ENCODE measurements around the gene HTR4. TPM values are rescaled to one million over a fixed set of nuclear protein-coding genes. Genes with fewer than 3 reads are reported as not detected.

HTR4 gene
- total and polyA plus RNA-seq, 4 donors: 0.17 to 0.18 TPM; not detected in 2

DNA sequence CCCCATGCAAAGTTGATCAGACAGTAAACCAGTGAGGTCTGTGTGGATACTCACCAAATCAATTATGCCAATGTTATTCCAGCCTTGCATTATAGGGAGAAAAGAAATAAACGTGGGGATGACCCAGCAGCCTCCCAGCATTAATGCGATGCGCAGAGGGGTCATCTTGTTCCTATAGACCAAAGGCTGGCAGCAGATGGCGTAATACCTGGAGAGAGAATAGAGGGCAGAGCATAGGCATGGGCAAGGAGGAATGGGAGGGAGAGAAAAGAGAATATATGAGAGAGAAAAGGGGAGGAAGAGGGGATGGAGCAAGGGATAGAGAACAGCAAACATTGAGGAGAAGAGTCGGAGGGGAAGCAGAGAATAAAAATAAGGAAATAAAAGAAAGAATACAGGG, 131.2 kb downstream of the HTR4 start:
- WGBS, 2 donors: 68 to 71% methylated on average over 5 of the region's 5 CpGs
- Histone ChIP-seq H3K27ac (ENCODE audit: low read depth in 1 of 2, low read length in 1 of 2) (no peak overlapping the region), H3K36me3 (ENCODE audit: control insufficient read depth in 4 of 4, insufficient read depth in 4 of 4, low read length in 4 of 4) (no peaks in the 10 kb centered on the region), H3K4me3 (no peak overlapping the region), H3K4me1 (ENCODE audit: control insufficient read depth in 5 of 5, insufficient read depth in 5 of 5, low read length in 5 of 5) (no peaks in the 10 kb centered on the region), H3K9me3 (ENCODE audit: control insufficient read depth in 4 of 4, insufficient read depth in 3 of 4, low read length in 3 of 4) (peaks cover 0 to 2% (median 0%) of the 10 kb centered on the region in 4 donors), H3K9ac (ENCODE audit: insufficient read depth in 1 of 2, low read length in 2 of 2) (no peak overlapping the region), H3K27me3 (ENCODE audit: control insufficient read depth in 3 of 3, insufficient read depth in 3 of 3, low read length in 2 of 3) (no peaks in the 10 kb centered on the region)
- no peak for ATAC-seq (ENCODE audit: insufficient read depth, low FRiP score)
- DNase-seq: no peak
- TF ChIP-seq, protein P1, sequence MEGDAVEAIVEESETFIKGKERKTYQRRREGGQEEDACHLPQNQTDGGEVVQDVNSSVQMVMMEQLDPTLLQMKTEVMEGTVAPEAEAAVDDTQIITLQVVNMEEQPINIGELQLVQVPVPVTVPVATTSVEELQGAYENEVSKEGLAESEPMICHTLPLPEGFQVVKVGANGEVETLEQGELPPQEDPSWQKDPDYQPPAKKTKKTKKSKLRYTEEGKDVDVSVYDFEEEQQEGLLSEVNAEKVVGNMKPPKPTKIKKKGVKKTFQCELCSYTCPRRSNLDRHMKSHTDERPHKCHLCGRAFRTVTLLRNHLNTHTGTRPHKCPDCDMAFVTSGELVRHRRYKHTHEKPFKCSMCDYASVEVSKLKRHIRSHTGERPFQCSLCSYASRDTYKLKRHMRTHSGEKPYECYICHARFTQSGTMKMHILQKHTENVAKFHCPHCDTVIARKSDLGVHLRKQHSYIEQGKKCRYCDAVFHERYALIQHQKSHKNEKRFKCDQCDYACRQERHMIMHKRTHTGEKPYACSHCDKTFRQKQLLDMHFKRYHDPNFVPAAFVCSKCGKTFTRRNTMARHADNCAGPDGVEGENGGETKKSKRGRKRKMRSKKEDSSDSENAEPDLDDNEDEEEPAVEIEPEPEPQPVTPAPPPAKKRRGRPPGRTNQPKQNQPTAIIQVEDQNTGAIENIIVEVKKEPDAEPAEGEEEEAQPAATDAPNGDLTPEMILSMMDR (IDR thresholded peaks at IDR 0.05; ENCODE audit: control extremely low read depth, extremely low read depth): no peak

DNA sequence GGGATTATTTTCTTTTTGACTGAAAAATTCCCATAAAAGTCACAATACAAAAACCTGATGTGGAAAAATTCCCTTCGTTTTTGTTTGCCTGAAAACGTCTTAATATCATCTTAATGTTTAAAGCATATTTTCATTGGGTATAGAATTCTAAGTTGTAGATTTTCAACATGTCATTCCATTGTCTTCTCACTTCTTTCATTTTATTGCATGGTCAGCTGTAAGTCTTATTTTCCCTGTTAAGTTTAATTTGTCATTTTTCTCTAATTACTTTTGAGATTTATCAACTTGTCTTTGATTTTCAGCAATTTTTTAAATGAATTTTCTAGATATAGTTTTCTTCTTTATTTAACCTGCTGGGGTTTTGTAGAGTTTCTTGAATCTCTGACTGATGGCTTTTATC, 138.9 kb downstream of the HTR4 start:
- no peak overlapping the region for H3K4me3 ChIP-seq
- H3K27me3 ChIP-seq (ENCODE audit: control insufficient read depth in 3 of 3, insufficient read depth in 3 of 3, low read length in 2 of 3): no peaks in the 10 kb centered on the region
- no peak overlapping the region for H3K27ac ChIP-seq (ENCODE audit: low read depth in 1 of 2, low read length in 1 of 2)
- WGBS, 2 donors: 79 to 84% methylated on average over 2 of the region's 2 CpGs
- DNase-seq (no peak), ATAC-seq (ENCODE audit: insufficient read depth, low FRiP score) (no peak)
- H3K9me3 ChIP-seq (ENCODE audit: control insufficient read depth in 4 of 4, insufficient read depth in 3 of 4, low read length in 3 of 4): no peaks in the 10 kb centered on the region
- H3K36me3 ChIP-seq (ENCODE audit: control insufficient read depth in 4 of 4, insufficient read depth in 4 of 4, low read length in 4 of 4): no peaks in the 10 kb centered on the region
- no peaks in the 10 kb centered on the region for H3K4me1 ChIP-seq (ENCODE audit: control insufficient read depth in 5 of 5, insufficient read depth in 5 of 5, low read length in 5 of 5)
- TF ChIP-seq, protein P1 (IDR thresholded peaks at IDR 0.05; ENCODE audit: control extremely low read depth, extremely low read depth): no peak
- no peak overlapping the region for H3K9ac ChIP-seq (ENCODE audit: insufficient read depth in 1 of 2, low read length in 2 of 2)

DNA sequence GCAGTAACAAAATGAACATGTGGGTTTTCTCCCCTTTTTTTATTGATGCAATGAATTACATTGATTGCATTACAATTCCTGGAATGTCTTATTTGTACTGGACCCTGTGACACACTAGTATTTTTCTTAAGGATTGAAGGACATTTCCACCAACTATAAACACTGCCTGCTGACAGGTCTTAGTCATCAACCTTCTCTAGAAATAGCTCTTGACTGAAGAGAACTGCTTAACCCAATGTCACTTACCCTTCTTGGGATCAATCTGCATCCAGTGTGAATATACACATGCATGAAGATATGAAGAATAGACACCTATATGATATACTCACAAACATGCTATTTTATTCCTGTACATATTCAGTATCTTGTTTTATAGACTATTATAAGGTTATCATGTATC, 140.0 kb downstream of the HTR4 start:
- no peak overlapping the region for H3K4me3 ChIP-seq
- no peak for DNase-seq
- H3K27ac ChIP-seq (ENCODE audit: low read depth in 1 of 2, low read length in 1 of 2): no peak overlapping the region
- no peaks in the 10 kb centered on the region for H3K4me1 ChIP-seq (ENCODE audit: control insufficient read depth in 5 of 5, insufficient read depth in 5 of 5, low read length in 5 of 5)
- no peak overlapping the region for H3K9ac ChIP-seq (ENCODE audit: insufficient read depth in 1 of 2, low read length in 2 of 2)
- H3K27me3 ChIP-seq (ENCODE audit: control insufficient read depth in 3 of 3, insufficient read depth in 3 of 3, low read length in 2 of 3): peaks cover 0 to 3% (median 0%) of the 10 kb centered on the region in 3 donors
- TF ChIP-seq, protein P1 (IDR thresholded peaks at IDR 0.05; ENCODE audit: control extremely low read depth, extremely low read depth): no peak
- no peak for ATAC-seq (ENCODE audit: insufficient read depth, low FRiP score)
- H3K36me3 ChIP-seq (ENCODE audit: control insufficient read depth in 4 of 4, insufficient read depth in 4 of 4, low read length in 4 of 4): no peaks in the 10 kb centered on the region
- no peaks in the 10 kb centered on the region for H3K9me3 ChIP-seq (ENCODE audit: control insufficient read depth in 4 of 4, insufficient read depth in 3 of 4, low read length in 3 of 4)

DNA sequence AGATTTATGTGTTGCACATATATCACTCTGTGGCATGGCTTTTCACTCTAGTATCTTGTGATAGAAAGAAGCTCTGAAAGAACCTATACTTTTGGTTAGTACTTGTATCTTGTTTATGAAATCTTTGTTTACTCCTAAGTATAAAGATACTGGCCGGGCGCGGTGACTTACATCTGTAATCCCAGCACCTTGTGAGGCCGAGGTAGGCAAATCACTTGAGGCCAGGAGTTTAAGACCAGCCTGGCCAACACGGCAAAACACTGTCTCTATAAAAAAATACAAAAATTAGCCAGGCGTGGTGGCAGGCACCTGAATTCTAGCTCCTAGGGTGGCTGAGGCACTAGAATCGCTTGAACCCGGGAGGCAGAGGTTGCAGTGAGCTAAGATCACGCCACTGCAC, 141.8 kb downstream of the HTR4 start:
- no peak for ATAC-seq (ENCODE audit: insufficient read depth, low FRiP score)
- WGBS, 2 donors: 91 to 95% methylated on average over 9 of the region's 9 CpGs
- TF ChIP-seq, protein P1 (IDR thresholded peaks at IDR 0.05; ENCODE audit: control extremely low read depth, extremely low read depth): no peak

More for the DNA sequence above, 141.8 kb downstream of the HTR4 start:
- no peaks in the 10 kb centered on the region for H3K36me3 ChIP-seq (ENCODE audit: control insufficient read depth in 4 of 4, insufficient read depth in 4 of 4, low read length in 4 of 4)
- peaks cover 0 to 3% (median 0%) of the 10 kb centered on the region in 3 donors for H3K27me3 ChIP-seq (ENCODE audit: control insufficient read depth in 3 of 3, insufficient read depth in 3 of 3, low read length in 2 of 3)
- no peak overlapping the region for H3K4me3 ChIP-seq
- H3K4me1 ChIP-seq (ENCODE audit: control insufficient read depth in 5 of 5, insufficient read depth in 5 of 5, low read length in 5 of 5): no peaks in the 10 kb centered on the region
- no peaks in the 10 kb centered on the region for H3K9me3 ChIP-seq (ENCODE audit: control insufficient read depth in 4 of 4, insufficient read depth in 3 of 4, low read length in 3 of 4)
- no peak overlapping the region for H3K27ac ChIP-seq (ENCODE audit: low read depth in 1 of 2, low read length in 1 of 2)
- DNase-seq: no peak
- no peak overlapping the region for H3K9ac ChIP-seq (ENCODE audit: insufficient read depth in 1 of 2, low read length in 2 of 2)
